ENCODE results near the gene ZNF23. TPM values are rescaled to one million over a fixed set of nuclear protein-coding genes. Genes with fewer than 3 reads are reported as not detected.
A peak's percentile ranks its signal among the peaks of the same experiment; 100 is the strongest.
"Not testable (repeated sequence)": the region's sequence is repeated elsewhere in the genome, so short reads cannot be mapped to it uniquely, and the experiment has no call there.

The ZNF23 gene
- total RNA-seq (10 to 100 TPM; 17.6 to 18.2 TPM), polyA plus RNA-seq (1 to 10 TPM; 8.3 to 9.6 (median 8.4) TPM), total RNA-seq (1.7 to 3.7 (median 2.7) reads per million in 6 experiments)

DNA sequence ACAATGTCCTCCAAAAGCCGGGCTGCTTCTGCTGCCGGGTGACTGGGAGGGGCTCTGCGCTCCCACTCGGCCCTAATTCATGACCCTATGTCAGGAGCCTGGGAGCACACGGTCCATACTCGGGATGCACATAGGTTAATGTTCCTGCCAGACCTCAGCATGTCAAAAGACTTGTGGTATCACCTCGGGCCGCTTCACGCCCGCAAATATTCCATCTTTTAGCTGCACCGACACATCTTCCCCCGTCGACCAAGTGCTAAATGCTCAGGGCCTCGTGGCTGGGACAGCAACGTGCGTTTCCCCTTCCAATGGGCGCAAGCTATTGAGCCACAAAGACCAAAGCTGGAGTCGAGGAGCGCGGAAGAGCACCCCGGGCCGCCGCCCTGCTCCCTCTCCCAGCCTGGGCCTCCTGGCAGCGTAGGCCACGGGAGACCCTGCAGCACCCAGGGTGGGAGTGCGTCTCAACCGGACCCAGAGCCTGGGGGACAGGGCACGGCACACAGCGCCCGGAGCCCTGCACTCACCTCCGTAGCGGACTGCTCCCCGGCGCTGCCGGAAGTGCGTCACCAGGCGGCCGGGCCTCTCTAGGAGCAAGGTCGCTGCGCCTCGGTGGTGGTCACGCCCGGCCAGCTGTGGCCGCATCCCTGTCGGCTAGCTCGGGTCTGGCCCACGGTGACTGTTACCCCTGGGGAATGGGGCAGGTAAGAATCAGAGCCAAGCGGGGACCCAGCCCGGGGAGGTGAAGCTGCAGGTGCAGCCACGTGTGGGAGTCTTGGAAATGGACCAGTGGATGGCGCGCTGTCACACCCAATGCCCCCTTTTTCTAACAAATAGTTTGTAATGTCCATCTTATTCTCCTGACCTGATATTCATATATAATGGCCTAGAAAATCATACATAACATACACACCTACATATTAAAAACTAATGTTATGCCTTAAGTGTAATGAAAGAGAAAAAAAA lies at the start of gene ZNF23:
ZNF23 (minus strand) TSS at position 562 of the 963 bp plus-strand sequence. CDS start 5,451 bp downstream, outside the sequence.
- POLR2A ChIA-PET, result interaction anchor here (1.0 to 4.6 kb wide), 6 partner anchors 19 to 103 kb away, joined by 3 to 30 read pairs (median 6); no protein-coding TSS in a partner anchor
- ATAC-seq (peak; percentile 95 to 96), DNase-seq (peak; percentile 55 to 85 (median 72))
- peaks cover 0 to 2% (median 0%) of the 10 kb centered on the region in 3 donors for H3K36me3 Mint-ChIP-seq
- peak within 1 kb of the TSS; percentile 88 to 99 (median 98) for H3K27ac Mint-ChIP-seq
- no peaks in the 10 kb centered on the region for H3K27me3 Mint-ChIP-seq
- H3K4me1 Mint-ChIP-seq, result peaks cover 15 to 39% (median 29%) of the 10 kb centered on the region in 4 donors
- no peaks in the 10 kb centered on the region for H3K9me3 Mint-ChIP-seq
- peak within 1 kb of the TSS; percentile 90 to 99 (median 96) for H3K4me3 Mint-ChIP-seq

- no peaks in the 10 kb centered on the region for H3K9me3 Mint-ChIP-seq
- no peak overlapping the region for H3K4me3 Mint-ChIP-seq
- DNase-seq, result no peak
- peak overlapping the region in 1 of 10 donors; percentile 41 for H3K27ac Mint-ChIP-seq
- no peaks in the 10 kb centered on the region for H3K36me3 Mint-ChIP-seq
- POLR2A ChIA-PET, result no interaction called here
- H3K4me1 Mint-ChIP-seq, result no peaks in the 10 kb centered on the region
- H3K27me3 Mint-ChIP-seq, result peaks cover 0 to 4% (median 3%) of the 10 kb centered on the region in 5 donors
- no peak for ATAC-seq
These were observed 45.0 kb upstream of the ZNF23 start for GRCh38 chr16:71507061-71507460.

DNA sequence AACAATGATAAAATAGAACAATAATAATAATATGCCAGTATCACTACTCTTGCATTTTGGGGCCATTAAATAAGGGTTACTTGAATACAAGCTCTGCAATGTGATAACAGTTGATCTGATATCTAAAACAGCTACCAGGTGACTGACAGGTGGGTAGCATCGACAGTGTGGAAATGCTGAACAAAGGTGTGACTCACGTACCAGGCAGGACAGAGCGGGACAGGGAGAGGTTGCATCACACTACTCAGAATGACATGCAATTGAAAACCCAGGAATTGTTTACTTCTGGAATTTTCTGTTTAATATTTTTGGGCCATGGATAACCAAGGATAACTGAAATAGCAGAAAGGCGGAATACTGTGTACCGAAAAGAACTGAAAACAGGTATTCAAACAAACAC lies 42.9 kb upstream of the ZNF23 start:
- no peaks in the 10 kb centered on the region for H3K9me3 Mint-ChIP-seq
- H3K27me3 Mint-ChIP-seq, result peaks cover 0 to 4% (median 3%) of the 10 kb centered on the region in 5 donors
- POLR2A ChIA-PET, result no interaction called here
- no peaks in the 10 kb centered on the region for H3K4me1 Mint-ChIP-seq
- DNase-seq (no peak), ATAC-seq (no peak)
- no peaks in the 10 kb centered on the region for H3K36me3 Mint-ChIP-seq
- no peak overlapping the region for H3K4me3 Mint-ChIP-seq
- no peak overlapping the region for H3K27ac Mint-ChIP-seq

- POLR2A ChIA-PET, H3K9me3 Mint-ChIP-seq, DNase-seq, H3K27ac Mint-ChIP-seq, H3K27me3 Mint-ChIP-seq, H3K4me3 Mint-ChIP-seq, H3K4me1 Mint-ChIP-seq, H3K36me3 Mint-ChIP-seq, ATAC-seq: not testable (repeated sequence)
These were observed 42.0 kb upstream of the ZNF23 start for GRCh38 chr16:71504051-71504450.

DNA sequence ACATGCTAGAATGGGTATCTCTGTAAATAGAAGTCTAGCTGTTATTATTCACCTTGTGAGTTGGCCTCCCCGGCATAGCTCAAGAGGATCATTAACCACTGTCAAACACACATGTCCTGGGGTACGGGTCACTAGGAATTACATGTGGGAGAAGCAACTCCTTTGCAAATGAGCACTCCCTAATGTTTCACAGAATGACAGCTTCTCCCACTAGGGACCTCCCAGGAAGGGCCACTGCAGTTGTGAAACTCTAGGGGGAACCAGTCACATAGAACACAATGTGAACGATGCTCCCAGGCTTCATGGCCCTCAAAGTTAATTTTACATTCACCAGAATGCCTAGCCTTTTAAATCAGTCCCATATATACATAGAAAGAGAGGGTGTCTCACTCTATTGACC lies 39.5 kb upstream of the ZNF23 start:
- Mint-ChIP-seq H3K27ac (no peak overlapping the region), H3K36me3 (peaks cover 0 to 1% (median 0%) of the 10 kb centered on the region in 3 donors), H3K9me3 (no peaks in the 10 kb centered on the region), H3K27me3 (peaks cover 0 to 7% (median 3%) of the 10 kb centered on the region in 5 donors), H3K4me1 (no peaks in the 10 kb centered on the region), H3K4me3 (no peak overlapping the region)
- POLR2A ChIA-PET, result interaction anchor here (0.6 kb wide), 1 partner anchor 629 kb away, joined by 3 read pairs; no protein-coding TSS in a partner anchor
- ATAC-seq (no peak), DNase-seq (no peak)

DNA sequence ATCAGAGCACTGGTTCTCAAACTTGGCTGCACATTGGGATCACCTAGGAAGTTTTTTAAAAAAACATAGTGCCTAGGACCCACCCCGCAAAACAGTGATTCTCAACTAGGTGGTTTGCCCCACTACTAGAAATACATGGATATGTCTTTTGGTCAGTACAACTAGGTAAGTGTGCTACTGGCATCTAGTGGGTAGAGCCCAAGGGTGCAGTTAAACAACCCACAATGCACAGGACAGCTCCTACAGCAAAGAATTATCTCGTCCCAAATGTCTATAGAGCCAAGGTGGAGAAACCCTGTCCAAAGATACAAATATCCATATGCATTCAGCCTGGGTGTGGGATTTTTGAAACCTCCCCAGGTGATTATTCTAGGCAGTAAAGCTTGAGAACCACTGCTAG lies 38.9 kb upstream of the ZNF23 start:
- ATAC-seq (no peak), DNase-seq (no peak)
- Mint-ChIP-seq H3K9me3 (no peaks in the 10 kb centered on the region), H3K4me1 (no peaks in the 10 kb centered on the region), H3K36me3 (peaks cover 0 to 1% (median 0%) of the 10 kb centered on the region in 3 donors), H3K27ac (no peak overlapping the region), H3K4me3 (no peak overlapping the region), H3K27me3 (peaks cover 0 to 7% (median 3%) of the 10 kb centered on the region in 5 donors)
- POLR2A ChIA-PET, result no interaction called here

- H3K9me3 Mint-ChIP-seq, result no peaks in the 10 kb centered on the region
- ATAC-seq, result peak; percentile 74 to 83
- POLR2A ChIA-PET, result no interaction called here
- peaks cover 0 to 1% (median 0%) of the 10 kb centered on the region in 3 donors for H3K36me3 Mint-ChIP-seq
- no peaks in the 10 kb centered on the region for H3K4me1 Mint-ChIP-seq
- no peak overlapping the region for H3K27ac Mint-ChIP-seq
- DNase-seq, result peak in 9 of 10 donors; percentile 28 to 69 (median 56)
- no peak overlapping the region for H3K4me3 Mint-ChIP-seq
- peaks cover 0 to 7% (median 7%) of the 10 kb centered on the region in 5 donors for H3K27me3 Mint-ChIP-seq
These were observed 37.8 kb upstream of the ZNF23 start for GRCh38 chr16:71499775-71500364.

DNA sequence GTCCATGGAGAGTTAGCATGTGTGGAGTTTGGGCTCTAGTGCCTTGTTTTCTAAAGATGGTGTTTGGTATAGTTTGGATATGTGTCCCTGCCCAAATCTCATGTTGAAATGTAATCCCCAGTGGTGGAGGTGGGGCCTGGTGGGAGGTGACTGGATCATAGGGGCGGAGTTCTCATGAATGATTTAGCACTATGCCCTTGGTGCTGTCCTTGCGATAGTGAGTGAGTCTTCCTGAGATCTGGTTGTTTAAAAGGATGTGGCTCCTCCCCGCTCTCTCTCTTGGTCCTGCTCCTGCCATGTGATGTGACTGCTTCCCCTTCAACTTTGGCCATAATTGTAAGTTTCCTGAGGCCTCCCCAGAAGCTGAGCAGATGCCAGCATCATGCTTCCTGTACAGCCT lies 36.0 kb upstream of the ZNF23 start:
- ATAC-seq (no peak), DNase-seq (no peak)
- Mint-ChIP-seq H3K4me1 (no peaks in the 10 kb centered on the region), H3K4me3 (no peak overlapping the region), H3K36me3 (peaks cover 0 to 1% (median 0%) of the 10 kb centered on the region in 3 donors), H3K27me3 (peaks cover 0 to 9% (median 5%) of the 10 kb centered on the region in 5 donors), H3K27ac (no peak overlapping the region), H3K9me3 (no peaks in the 10 kb centered on the region)
- POLR2A ChIA-PET, result no interaction called here

DNA sequence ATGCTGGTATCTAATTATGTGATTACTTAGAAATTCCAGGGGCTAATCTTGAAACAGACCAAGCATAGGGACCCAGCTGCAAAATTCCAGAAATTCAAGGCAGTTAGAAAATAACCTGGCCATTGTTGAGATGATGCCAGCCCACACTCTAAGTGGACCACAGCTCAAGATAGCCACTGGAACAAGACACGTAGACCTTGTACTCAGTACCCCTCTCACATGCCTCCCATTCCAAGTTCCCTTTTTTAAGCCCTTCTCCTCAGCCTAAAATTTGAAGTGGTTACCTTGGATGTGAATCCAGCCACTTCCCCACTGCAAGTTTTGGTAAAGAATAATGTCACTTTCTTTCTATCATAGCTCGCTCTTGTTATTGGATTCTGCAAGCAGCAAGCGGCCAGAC lies 31.2 kb upstream of the ZNF23 start:
- no peaks in the 10 kb centered on the region for H3K36me3 Mint-ChIP-seq
- H3K4me3 Mint-ChIP-seq, result no peak overlapping the region
- POLR2A ChIA-PET, result interaction anchor here (0.5 kb wide), 1 partner anchor 64 kb away, joined by 3 read pairs; no protein-coding TSS in a partner anchor
- H3K27ac Mint-ChIP-seq, result no peak overlapping the region
- no peaks in the 10 kb centered on the region for H3K4me1 Mint-ChIP-seq
- ATAC-seq (no peak), DNase-seq (no peak)
- H3K9me3 Mint-ChIP-seq, result no peaks in the 10 kb centered on the region
- peaks cover 0 to 10% (median 2%) of the 10 kb centered on the region in 5 donors for H3K27me3 Mint-ChIP-seq

- POLR2A ChIA-PET, result interaction anchor here (0.5 kb wide), 1 partner anchor 63 kb away, joined by 3 read pairs; no protein-coding TSS in a partner anchor
- H3K9me3 Mint-ChIP-seq, result no peaks in the 10 kb centered on the region
- peaks cover 0 to 10% (median 2%) of the 10 kb centered on the region in 5 donors for H3K27me3 Mint-ChIP-seq
- H3K4me1 Mint-ChIP-seq, result no peaks in the 10 kb centered on the region
- no peaks in the 10 kb centered on the region for H3K36me3 Mint-ChIP-seq
- ATAC-seq (no peak), DNase-seq (no peak)
- H3K27ac Mint-ChIP-seq, result peak overlapping the region in 1 of 10 donors; percentile 20
- no peak overlapping the region for H3K4me3 Mint-ChIP-seq
These were observed 30.7 kb upstream of the ZNF23 start for GRCh38 chr16:71492786-71493185.

GRCh38 chr16:71491054-71491453 lies 29.0 kb upstream of the ZNF23 start:
- Mint-ChIP-seq H3K27ac (no peak overlapping the region), H3K9me3 (no peaks in the 10 kb centered on the region), H3K27me3 (peaks cover 0 to 10% (median 2%) of the 10 kb centered on the region in 5 donors), H3K36me3 (no peaks in the 10 kb centered on the region), H3K4me1 (no peaks in the 10 kb centered on the region), H3K4me3 (no peak overlapping the region)
- DNase-seq (no peak), ATAC-seq (no peak)
- POLR2A ChIA-PET, result interaction anchor here (0.5 kb wide), 1 partner anchor 344 kb away, joined by 3 read pairs; no protein-coding TSS in a partner anchor

GRCh38 chr16:71490361-71490760 lies 28.3 kb upstream of the ZNF23 start:
- Mint-ChIP-seq H3K27ac (no peak overlapping the region), H3K4me1 (no peaks in the 10 kb centered on the region), H3K4me3 (no peak overlapping the region), H3K36me3 (no peaks in the 10 kb centered on the region), H3K27me3 (peaks cover 0 to 7% (median 2%) of the 10 kb centered on the region in 5 donors), H3K9me3 (no peaks in the 10 kb centered on the region)
- DNase-seq (no peak), ATAC-seq (no peak)
- POLR2A ChIA-PET, result no interaction called here

- peak within 1 kb of the TSS in 1 of 10 donors; percentile 62 for H3K27ac Mint-ChIP-seq
- H3K27me3 Mint-ChIP-seq, result peaks cover 0 to 7% (median 2%) of the 10 kb centered on the region in 5 donors
- no peaks in the 10 kb centered on the region for H3K9me3 Mint-ChIP-seq
- DNase-seq, result no peak
- H3K4me1 Mint-ChIP-seq, result peaks cover 5 to 7% (median 6%) of the 10 kb centered on the region in 4 donors
- H3K4me3 Mint-ChIP-seq, result no peak within 1 kb of the TSS
- H3K36me3 Mint-ChIP-seq, result no peaks in the 10 kb centered on the region
- POLR2A ChIA-PET, result no interaction called here
- no peak for ATAC-seq
These were observed 27.1 kb upstream of the ZNF23 start, which contains the start of gene ZNF19 for GRCh38 chr16:71489122-71489521. Gene ZNF19, minus strand, starts transcription at chr16:71489324. Its CDS starts 7,210 bp downstream, at chr16:71482114.

Data from naive thymus-derived CD8-positive, alpha-beta T cell (primary cell).